GM18517 (cell line): ENCODE results near the gene HEXA.
"Not testable (repeated sequence)": the region's sequence is repeated elsewhere in the genome, so short reads cannot be mapped to it uniquely, and the experiment has no call there.

Experiments used
- ATAC-seq: cut with Tn5 transposase; IDR thresholded peaks from one replicate; pipeline ENCODE4 v1.9.1; 2021; ENCODE audit warnings: mild to moderate bottlenecking, moderate library complexity; ENCODE audit not compliant: unreplicated experiment

The HEXA gene

GRCh38 chr15:72375846-72376581, at the start of gene HEXA:
TSS of gene HEXA (minus strand) at chr15:72376014. CDS start at chr15:72375972, 42 bp downstream.
- peak; percentile 71 for ATAC-seq

GRCh38 chr15:72423256-72423655, 47.4 kb upstream of the HEXA start:
- ATAC-seq = no peak

GRCh38 chr15:72421484-72421883, 45.7 kb upstream of the HEXA start:
- no peak for ATAC-seq

DNA sequence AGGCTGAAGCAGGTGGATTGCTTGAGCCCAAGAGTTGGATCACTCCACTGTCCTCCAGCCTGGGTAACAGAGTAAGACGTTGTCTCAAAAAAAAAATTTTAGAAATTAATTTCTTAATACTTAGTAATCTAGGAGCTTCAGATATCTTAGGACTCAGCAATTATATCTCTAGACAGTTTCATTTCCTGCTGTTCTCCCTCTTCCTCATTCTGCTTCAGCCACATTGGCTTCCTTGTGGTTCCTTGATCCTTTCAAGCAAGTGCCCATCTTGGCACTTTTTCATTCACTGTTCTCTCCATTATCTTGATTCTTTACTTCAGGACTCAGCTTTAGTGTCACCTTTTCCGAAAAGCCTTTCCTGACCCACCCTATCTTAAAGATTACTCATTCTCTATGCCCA, 44.8 kb upstream of the HEXA start:
- no peak for ATAC-seq

DNA sequence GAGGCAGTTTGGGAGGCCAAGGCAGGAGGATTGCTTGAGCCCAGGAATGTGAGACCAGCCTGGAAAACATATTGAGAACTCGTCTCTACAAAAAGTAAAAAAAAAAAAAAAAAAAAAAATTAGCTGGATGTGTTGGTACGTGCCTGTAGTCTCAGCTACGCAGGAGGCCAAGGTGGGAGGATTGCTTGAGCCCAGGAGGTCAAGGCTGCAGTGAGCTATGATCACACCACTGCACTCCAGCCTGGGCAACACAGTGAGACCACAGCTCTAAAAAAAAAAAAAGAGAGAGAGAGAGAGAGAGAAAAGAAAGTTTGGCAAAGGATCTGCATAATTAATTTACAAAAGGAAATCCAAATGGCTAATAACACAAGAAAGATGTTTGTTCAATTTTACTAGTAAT, 44.0 kb upstream of the HEXA start:
- not testable (repeated sequence) for ATAC-seq

GRCh38 chr15:72415304-72415703, 39.5 kb upstream of the HEXA start:
- no peak for ATAC-seq

- not testable (repeated sequence) for ATAC-seq
Observed at GRCh38 chr15:72413337-72413736, 37.5 kb upstream of the HEXA start.

GRCh38 chr15:72411544-72411943, 35.7 kb upstream of the HEXA start:
- no peak for ATAC-seq

GRCh38 chr15:72411111-72411510, 35.3 kb upstream of the HEXA start:
- no peak for ATAC-seq

DNA sequence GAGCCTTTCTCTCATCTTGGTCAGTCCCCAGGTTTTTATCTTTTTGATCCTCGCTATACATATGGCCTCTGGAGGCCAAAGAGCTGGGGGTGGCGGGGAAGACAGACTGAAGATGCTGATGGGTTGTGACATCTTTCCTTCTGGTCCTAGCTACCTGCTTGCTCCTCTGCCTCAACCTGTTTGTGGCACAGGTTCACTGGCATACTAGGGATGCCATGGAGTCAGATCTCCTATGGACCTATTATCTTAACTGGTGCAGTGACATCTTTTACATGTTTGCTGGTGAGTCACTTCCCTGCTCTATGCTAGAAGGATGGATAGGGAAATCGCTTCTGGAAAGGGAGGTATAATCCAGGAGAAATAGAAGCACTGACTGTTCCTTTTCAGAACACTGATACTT, 31.1 kb upstream of the HEXA start:
- ATAC-seq = no peak

- ATAC-seq = no peak
Observed at GRCh38 chr15:72404841-72405240, 29.0 kb upstream of the HEXA start.

- no peak for ATAC-seq
Observed at GRCh38 chr15:72404356-72404755, 28.5 kb upstream of the HEXA start.

GRCh38 chr15:72402726-72403125, 26.9 kb upstream of the HEXA start:
- no peak for ATAC-seq

DNA sequence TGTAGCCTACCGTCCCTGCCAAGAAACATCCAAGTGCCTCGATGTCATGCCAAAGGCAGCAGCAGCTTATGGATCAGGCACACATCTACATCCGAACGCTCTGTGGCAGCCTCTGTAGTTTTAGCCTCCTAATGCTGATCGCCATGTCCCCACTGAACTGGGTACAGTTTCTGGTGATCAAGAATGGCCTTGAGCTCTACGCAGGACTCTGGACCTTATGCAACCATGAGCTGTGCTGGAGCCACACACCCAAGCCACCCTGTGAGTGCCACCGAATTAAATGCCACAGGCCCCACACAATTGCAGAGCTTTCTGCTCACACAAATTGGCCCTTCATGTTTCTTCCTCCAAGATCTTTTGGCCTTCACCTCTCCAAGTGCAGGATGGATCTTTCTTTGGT, 22.8 kb upstream of the HEXA start:
- ATAC-seq = no peak

DNA sequence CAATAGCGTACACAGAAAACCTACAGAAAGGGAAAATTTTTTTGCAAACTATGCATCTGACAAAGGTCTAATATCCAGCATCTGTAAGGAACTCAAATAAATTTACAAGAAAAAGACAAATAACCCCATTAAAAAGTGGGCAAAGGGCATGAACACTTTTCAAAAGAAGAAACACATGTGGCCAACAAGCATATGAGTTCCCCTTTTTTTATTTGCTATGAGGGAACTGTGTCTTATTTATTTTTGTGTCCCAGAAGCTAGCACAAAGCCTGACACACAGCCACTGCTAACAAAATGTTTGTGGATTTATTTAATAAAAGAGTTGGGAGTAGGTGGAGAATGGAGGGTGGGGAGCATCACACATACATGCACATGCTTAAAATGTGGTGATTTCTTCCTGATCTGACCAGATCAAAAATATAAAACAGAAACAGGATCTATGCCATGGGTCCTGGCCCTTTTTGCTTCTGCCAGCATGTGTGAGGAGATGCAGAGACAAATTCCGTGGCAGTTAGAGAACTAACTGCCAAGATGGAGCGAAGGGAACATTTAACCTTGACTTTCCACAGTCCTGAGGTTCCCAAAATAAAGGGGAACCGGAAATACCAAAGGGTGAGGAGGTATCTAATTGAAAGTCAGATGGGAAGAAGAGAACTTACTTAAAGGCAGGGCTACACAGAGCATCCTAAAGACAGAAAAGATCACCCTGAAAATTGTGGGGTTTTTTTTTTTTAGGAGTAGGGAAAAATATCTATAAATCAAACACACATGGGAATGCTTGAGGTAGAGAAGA, 22.2 kb upstream of the HEXA start, which contains the start of gene TMEM202:
TMEM202 (plus strand) TSS at position 510 of the 793 bp plus-strand sequence; CDS start at position 532, 22 bp downstream.
- ATAC-seq = no peak

DNA sequence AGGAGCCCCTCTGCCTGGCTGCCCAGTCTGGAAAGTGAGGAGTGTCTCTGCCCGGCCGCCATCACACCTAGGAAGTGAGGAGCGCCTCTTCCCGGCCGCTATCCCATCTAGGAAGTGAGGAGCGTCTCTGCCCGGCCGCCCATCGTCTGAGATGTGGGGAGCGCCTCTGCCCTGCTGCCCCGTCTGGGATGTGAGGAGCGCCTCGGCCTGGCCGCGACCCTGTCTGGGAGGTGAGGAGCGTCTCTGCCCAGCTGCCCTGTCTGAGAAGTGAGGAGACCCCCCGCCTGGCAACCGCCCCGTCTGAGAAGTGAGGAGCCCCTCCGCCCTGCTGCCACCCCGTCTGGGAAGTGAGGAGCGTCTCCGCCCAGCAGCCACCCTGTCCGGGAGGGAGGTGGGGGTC, 20.5 kb upstream of the HEXA start:
- ATAC-seq = not testable (repeated sequence)

- no peak for ATAC-seq
Observed at GRCh38 chr15:72389231-72389630, 13.4 kb upstream of the HEXA start.

- no peak for ATAC-seq
Observed at GRCh38 chr15:72387741-72388140, 11.9 kb upstream of the HEXA start.

- ATAC-seq = no peak
Observed at GRCh38 chr15:72382146-72382545, 6.3 kb upstream of the HEXA start.

DNA sequence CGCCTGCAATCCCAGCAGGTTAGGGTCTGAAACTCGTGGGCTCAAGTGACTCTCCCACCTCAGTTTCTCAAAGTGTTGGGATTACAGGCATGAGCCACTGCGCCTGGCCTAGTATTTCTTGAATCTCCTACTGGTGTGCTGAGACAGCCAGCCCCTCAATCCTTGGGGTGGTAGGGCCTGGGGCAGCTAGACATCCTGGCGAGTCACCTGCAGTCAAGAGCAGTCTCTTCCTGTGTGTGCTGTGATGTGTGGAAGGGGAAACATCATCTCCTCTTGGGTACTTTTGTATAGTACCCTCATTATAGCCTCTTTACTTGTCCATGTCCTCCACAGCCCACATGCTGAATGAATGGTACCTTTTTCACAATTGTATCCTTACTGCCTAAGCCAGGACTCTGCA, 4.9 kb upstream of the HEXA start:
- no peak for ATAC-seq

GRCh38 chr15:72379856-72380430, 4.1 kb upstream of the HEXA start:
- no peak for ATAC-seq

GRCh38 chr15:72379106-72379505, 3.3 kb upstream of the HEXA start:
- not testable (repeated sequence) for ATAC-seq
